Measurements from ENCODE around the gene FAAP100.

Gene FAAP100

GRCh38 chr17:81509972-81510784, 42.0 kb downstream of the FAAP100 start:
- no peak for DNase-seq

GRCh38 chr17:81509207-81509971, 42.8 kb downstream of the FAAP100 start:
- DNase-seq: no peak

GRCh38 chr17:81508639-81509206, 43.4 kb downstream of the FAAP100 start:
- DNase-seq: no peak

- DNase-seq: no peak
Measured at GRCh38 chr17:81503619-81504018, 48.5 kb downstream of the FAAP100 start.

- no peak for DNase-seq
Measured at GRCh38 chr17:81502471-81503017, 49.6 kb downstream of the FAAP100 start.

GRCh38 chr17:81500047-81500446, 52.1 kb downstream of the FAAP100 start:
- DNase-seq: no peak

GRCh38 chr17:81499601-81499970, 52.6 kb downstream of the FAAP100 start:
- DNase-seq: no peak

GRCh38 chr17:81498953-81499600, 53.1 kb downstream of the FAAP100 start:
- no peak for DNase-seq

GRCh38 chr17:81494626-81495377, 57.4 kb downstream of the FAAP100 start:
- DNase-seq: no peak

GRCh38 chr17:81493198-81494038, 58.7 kb downstream of the FAAP100 start:
- no peak for DNase-seq

- DNase-seq: no peak
Measured at GRCh38 chr17:81492706-81493105, 59.4 kb downstream of the FAAP100 start.

GRCh38 chr17:81492202-81492601, 60.0 kb downstream of the FAAP100 start:
- DNase-seq: no peak

GRCh38 chr17:81491761-81492160, 60.4 kb downstream of the FAAP100 start:
- DNase-seq: no peak

- no peak for DNase-seq
Measured at GRCh38 chr17:81491181-81491581, 61.0 kb downstream of the FAAP100 start.

- no peak for DNase-seq
Measured at GRCh38 chr17:81489998-81490992, 61.9 kb downstream of the FAAP100 start.
